ENCODE results near the gene UGT1A5.

DNA sequence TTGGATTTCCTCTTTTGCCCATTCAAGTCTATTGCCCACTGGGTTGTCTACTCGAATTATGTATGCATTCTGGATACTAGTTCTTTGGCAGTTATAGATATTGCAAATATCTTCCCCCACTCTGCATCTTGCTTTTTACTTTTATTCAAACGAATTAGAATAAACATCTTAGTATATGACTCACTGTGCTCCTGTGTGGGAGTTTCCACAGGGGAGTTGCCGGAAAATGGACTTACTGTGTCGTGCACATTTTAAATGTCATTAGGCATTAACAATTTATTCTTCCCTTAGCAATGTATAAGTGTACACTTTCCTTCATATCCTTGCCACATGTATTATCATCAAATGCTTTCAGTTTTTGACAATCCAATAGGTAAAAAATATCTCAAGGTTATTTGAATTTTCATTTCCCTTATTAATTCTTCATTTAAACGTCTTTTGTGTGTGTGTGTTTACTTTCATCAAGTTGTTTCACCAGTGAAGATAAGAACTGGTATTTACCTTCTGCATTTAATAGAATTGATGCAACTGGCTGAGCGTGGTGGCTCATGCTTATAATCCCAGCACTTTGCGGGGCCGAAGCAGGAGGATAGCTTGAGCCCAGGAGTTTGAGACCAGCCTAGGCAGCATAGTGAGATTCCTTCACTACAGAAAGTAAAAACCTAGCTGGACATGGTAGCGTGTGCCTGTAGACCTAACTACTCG lies 4.6 kb upstream of the UGT1A5 start:
- TF ChIP-seq, protein P1, sequence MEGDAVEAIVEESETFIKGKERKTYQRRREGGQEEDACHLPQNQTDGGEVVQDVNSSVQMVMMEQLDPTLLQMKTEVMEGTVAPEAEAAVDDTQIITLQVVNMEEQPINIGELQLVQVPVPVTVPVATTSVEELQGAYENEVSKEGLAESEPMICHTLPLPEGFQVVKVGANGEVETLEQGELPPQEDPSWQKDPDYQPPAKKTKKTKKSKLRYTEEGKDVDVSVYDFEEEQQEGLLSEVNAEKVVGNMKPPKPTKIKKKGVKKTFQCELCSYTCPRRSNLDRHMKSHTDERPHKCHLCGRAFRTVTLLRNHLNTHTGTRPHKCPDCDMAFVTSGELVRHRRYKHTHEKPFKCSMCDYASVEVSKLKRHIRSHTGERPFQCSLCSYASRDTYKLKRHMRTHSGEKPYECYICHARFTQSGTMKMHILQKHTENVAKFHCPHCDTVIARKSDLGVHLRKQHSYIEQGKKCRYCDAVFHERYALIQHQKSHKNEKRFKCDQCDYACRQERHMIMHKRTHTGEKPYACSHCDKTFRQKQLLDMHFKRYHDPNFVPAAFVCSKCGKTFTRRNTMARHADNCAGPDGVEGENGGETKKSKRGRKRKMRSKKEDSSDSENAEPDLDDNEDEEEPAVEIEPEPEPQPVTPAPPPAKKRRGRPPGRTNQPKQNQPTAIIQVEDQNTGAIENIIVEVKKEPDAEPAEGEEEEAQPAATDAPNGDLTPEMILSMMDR (IDR thresholded peaks at IDR 0.05; ENCODE audit: insufficient read depth, low read length, poor library complexity, severe bottlenecking), result no peak
- TF ChIP-seq EZH2phosphoT487 (conservative IDR thresholded peaks at IDR 0.05; ENCODE audit: low read length), result no peak

Measured in SU-DHL-6 (cell line).